OCI-LY1 (cell line): ENCODE results near the gene HNRNPAB.
A peak's percentile ranks its signal among the peaks of the same experiment; 100 is the strongest.

Experiments
- H2AFZ ChIP-seq: fragments of 200-600 bp; sonication (generic), shearing (Covaris generic); 2 replicates; pipeline ENCODE4 v1.6.0; 2014; ENCODE audit warnings: antibody characterized with exemption, mild to moderate bottlenecking, low read length
- H3F3A ChIP-seq: fragments of 200-600 bp; sonication (generic), shearing (Covaris generic); 2 replicates; pipeline ENCODE4 v1.6.0; 2014; ENCODE audit warnings: mild to moderate bottlenecking, antibody characterized with exemption, low read length, moderate library complexity; ENCODE audit not compliant: insufficient read depth
- H3K27ac ChIP-seq: fragments of 200-600 bp; sonication (generic); 2 replicates; pipeline ENCODE4 v1.5.1; 2014; ENCODE audit warnings: low read length, mixed run types, mild to moderate bottlenecking, low read depth; ENCODE audit not compliant: poor library complexity, severe bottlenecking
- H3K27me3 ChIP-seq: fragments of 200-600 bp; sonication (generic); 2 replicates; pipeline ENCODE4 v1.6.0; 2014; ENCODE audit warnings: antibody characterized with exemption, mild to moderate bottlenecking, low read length, moderate library complexity; ENCODE audit not compliant: insufficient read depth
- H3K36me3 ChIP-seq: fragments of 200-600 bp; sonication (generic); 2 replicates; pipeline ENCODE4 v1.6.1; 2014; ENCODE audit warnings: mild to moderate bottlenecking, antibody characterized with exemption, low read length, moderate library complexity, mixed read lengths; ENCODE audit not compliant: insufficient read depth
- H3K4me1 ChIP-seq: fragments of 200-600 bp; sonication (generic); 2 replicates; pipeline ENCODE4 v1.5.1; 2014; ENCODE audit warnings: mild to moderate bottlenecking, low read length, moderate library complexity; ENCODE audit not compliant: insufficient read depth, severe bottlenecking
- H3K4me2 ChIP-seq: fragments of 200-600 bp; sonication (generic), shearing (Covaris generic); 2 replicates; pipeline ENCODE4 v1.6.1; 2014; ENCODE audit warnings: low read length
- H3K4me3 ChIP-seq: fragments of 200-600 bp; sonication (generic); 2 replicates; pipeline ENCODE4 v1.5.1; 2014; ENCODE audit warnings: low read length, low read depth, mild to moderate bottlenecking, mixed read lengths; ENCODE audit not compliant: poor library complexity, severe bottlenecking
- H3K79me2 ChIP-seq: fragments of 200-600 bp; shearing (Covaris generic); 2 replicates; pipeline ENCODE4 v1.6.1; 2016; ENCODE audit warnings: mixed run types, low read length, mixed read lengths; ENCODE audit not compliant: insufficient read depth
- H3K9ac ChIP-seq: fragments of 200-600 bp; sonication (generic), shearing (Covaris generic); 2 replicates; pipeline ENCODE4 v1.6.1; 2014; ENCODE audit warnings: mild to moderate bottlenecking, low read length, mixed read lengths
- H3K9me2 ChIP-seq: fragments of 200-600 bp; sonication (generic), shearing (Covaris generic); 2 replicates; pipeline ENCODE4 v1.6.1; 2014; ENCODE audit warnings: low read depth, mild to moderate bottlenecking, low read length, mixed read lengths
- H3K9me3 ChIP-seq: fragments of 200-600 bp; shearing (Covaris generic); 2 replicates; pipeline ENCODE4 v1.6.1; 2014; ENCODE audit warnings: low read length, mixed read lengths
- H4K20me1 ChIP-seq: fragments of 200-600 bp; sonication (generic), shearing (Covaris generic); 2 replicates; pipeline ENCODE4 v1.6.0; 2016; ENCODE audit warnings: mild to moderate bottlenecking, low read length; ENCODE audit not compliant: insufficient read depth
- CTCF ChIP-seq: fragments of 200-600 bp; sonication (generic), shearing (Covaris generic); IDR thresholded peaks from 2 replicates; pipeline ENCODE4 v1.5.1; 2017; ENCODE audit warnings: mild to moderate bottlenecking, antibody characterized with exemption, low read length, moderate library complexity, mixed read lengths
- EZH2 ChIP-seq: fragments of 200-600 bp; sonication (generic), shearing (Covaris generic); IDR thresholded peaks from 2 replicates; pipeline ENCODE4 v1.8.0; 2017; ENCODE audit warnings: borderline replicate concordance, mixed run types, mild to moderate bottlenecking, antibody characterized with exemption, low read length, moderate library complexity, mixed read lengths

The HNRNPAB gene

DNA sequence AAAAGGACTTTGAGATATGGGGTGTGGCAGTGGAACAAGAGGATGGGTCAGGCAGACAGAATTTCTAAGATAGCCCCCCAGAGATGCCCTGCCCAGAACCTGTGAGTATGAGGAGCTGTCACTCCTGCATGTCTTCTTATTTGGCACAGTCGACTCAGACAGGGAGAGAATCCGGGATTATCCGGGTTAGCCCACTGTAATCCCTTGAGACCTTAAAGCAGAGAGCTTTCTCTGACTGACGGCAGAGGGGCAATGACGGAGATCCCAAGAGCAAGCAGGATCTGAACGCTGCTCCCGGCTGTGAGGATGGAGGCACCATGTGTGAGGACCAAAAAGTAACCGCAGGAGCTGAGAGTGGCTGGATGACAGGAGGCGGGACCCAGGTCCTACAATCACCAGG lies 41.9 kb upstream of the HNRNPAB start:
- Histone ChIP-seq H3K9me2 (no peaks in the 10 kb centered on the region), H3K79me2 (no peaks in the 10 kb centered on the region), H3K4me1 (peaks cover 5% of the 10 kb centered on the region), H4K20me1 (no peaks in the 10 kb centered on the region), H3K9ac (no peak overlapping the region), H3K4me3 (no peak overlapping the region), H3K27me3 (no peaks in the 10 kb centered on the region), H3F3A (no peaks in the 10 kb centered on the region), H3K27ac (no peak overlapping the region), H3K36me3 (no peaks in the 10 kb centered on the region), H3K4me2 (no peak overlapping the region), H2AFZ (no peak overlapping the region), H3K9me3 (no peaks in the 10 kb centered on the region)
- TF ChIP-seq CTCF (no peak), EZH2 (no peak)

DNA sequence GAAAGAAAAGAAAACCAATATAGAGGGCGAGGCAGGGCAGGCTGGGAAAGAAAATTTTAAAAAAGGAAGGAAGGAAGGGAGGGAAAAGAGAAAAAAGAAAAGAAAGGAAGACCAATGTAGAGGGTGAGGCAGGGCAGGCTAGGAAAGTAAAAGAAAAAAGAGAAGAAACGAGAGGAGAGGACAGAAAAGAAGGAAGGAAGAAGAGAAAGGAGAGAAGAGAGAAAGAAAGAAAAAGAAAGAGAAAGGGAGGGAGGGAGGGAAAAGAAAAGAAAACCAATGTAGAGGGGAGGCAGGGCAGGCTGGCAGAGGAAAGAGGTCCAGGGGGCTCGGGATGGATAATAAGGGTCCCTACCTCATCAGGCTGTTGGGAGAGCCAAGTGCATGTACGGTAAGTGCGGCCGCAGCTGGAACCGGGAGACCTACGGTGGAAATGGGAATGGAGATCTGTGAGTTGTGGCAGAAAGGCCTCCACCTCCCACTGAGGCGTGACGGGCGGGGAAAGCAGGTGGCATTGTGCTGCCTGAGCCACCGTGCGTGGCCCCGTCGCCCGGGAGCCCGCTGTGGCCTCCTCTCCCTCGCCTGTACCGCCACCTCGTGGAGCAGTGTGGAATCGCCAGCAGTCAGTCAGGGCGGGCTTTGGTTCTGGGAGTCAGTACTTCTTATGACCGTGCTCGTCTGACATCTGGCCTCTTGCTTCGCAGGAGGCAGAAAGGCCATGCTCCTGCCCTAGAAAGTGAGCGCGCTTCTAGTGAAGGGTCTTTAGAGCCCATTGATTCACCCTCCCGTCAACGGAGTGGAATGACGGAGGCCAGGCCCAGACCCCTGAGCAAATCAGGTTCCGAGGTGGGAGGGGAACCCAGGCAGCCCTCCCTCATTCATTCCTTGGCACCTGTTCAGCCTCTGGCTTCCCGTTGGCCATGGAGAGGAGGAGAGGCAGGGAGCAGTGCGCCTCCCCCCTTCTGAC lies 40.3 kb upstream of the HNRNPAB start:
- no peaks in the 10 kb centered on the region for H3K9me2 ChIP-seq
- no peaks in the 10 kb centered on the region for H3K79me2 ChIP-seq
- H3K9ac ChIP-seq = no peak overlapping the region
- no peaks in the 10 kb centered on the region for H3K36me3 ChIP-seq
- H3K27ac ChIP-seq = no peak overlapping the region
- H4K20me1 ChIP-seq = no peaks in the 10 kb centered on the region
- TF ChIP-seq CTCF = peak; percentile 98
- TF ChIP-seq EZH2 = no peak
- no peaks in the 10 kb centered on the region for H3K27me3 ChIP-seq
- H3K4me2 ChIP-seq = peak overlapping the region; percentile 41; the same call in 1 of the 2 replicates
- no peak overlapping the region for H3K4me3 ChIP-seq
- no peak overlapping the region for H2AFZ ChIP-seq
- H3F3A ChIP-seq = no peaks in the 10 kb centered on the region
- no peaks in the 10 kb centered on the region for H3K9me3 ChIP-seq
- H3K4me1 ChIP-seq = peaks cover 5% of the 10 kb centered on the region

GRCh38 chr5:178165581-178165980 lies 38.8 kb upstream of the HNRNPAB start:
- Histone ChIP-seq H3F3A (no peaks in the 10 kb centered on the region), H3K4me3 (no peak overlapping the region), H3K9me3 (no peaks in the 10 kb centered on the region), H3K27ac (no peak overlapping the region), H3K9me2 (no peaks in the 10 kb centered on the region), H3K36me3 (no peaks in the 10 kb centered on the region), H3K79me2 (no peaks in the 10 kb centered on the region), H2AFZ (no peak overlapping the region), H3K4me1 (peaks cover 5% of the 10 kb centered on the region), H3K4me2 (no peak overlapping the region), H3K27me3 (no peaks in the 10 kb centered on the region), H3K9ac (no peak overlapping the region), H4K20me1 (no peaks in the 10 kb centered on the region)
- TF ChIP-seq EZH2 (no peak), CTCF (no peak)
